Prostate gland (tissue), 2 donors: ENCODE results near the gene MEIOB. TPM values are rescaled to one million over a fixed set of nuclear protein-coding genes. Genes with fewer than 3 reads are reported as not detected.
"Not testable (repeated sequence)": the region's sequence is repeated elsewhere in the genome, so short reads cannot be mapped to it uniquely, and the experiment has no call there.

ENCODE experiments used
- DNase-seq: peaks from one replicate; pipeline ENCODE4 v3.0.0-alpha.2; 2019; ENCODE audit warnings: low spot score
- H3K27ac ChIP-seq, 2 donors: fragments of 200-600 bp; sonication (generic); 2 replicates each; pipeline ENCODE4 v1.5.1; 2017 to 2019
- H3K27me3 ChIP-seq: fragments of 200-600 bp; sonication (generic); replicated peaks from 2 replicates; pipeline ENCODE4 v1.5.1; 2019; ENCODE audit not compliant: insufficient read depth
- H3K36me3 ChIP-seq, 2 donors: fragments of 200-600 bp; sonication (generic); 1 replicate in 1 of 2; 2 replicates in 1 of 2; pipeline versions ENCODE4 v1.5.1 to v1.8.1; 2017 to 2019
- H3K4me1 ChIP-seq: fragments of 200-600 bp; sonication (generic); replicated peaks from 2 replicates; pipeline ENCODE4 v1.5.1; 2019
- H3K4me3 ChIP-seq, 2 donors: fragments of 200-600 bp; sonication (generic); 2 replicates each; pipeline ENCODE4 v1.5.1; 2017 to 2019
- H3K9me3 ChIP-seq: fragments of 200-600 bp; sonication (generic); 2 replicates; pipeline ENCODE4 v1.5.1; 2017
- POLR2A ChIP-seq: fragments of 450-650 bp; IDR thresholded peaks from one replicate; pipeline ENCODE4 v1.6.1; 2016; ENCODE audit warnings: antibody characterized with exemption, mild to moderate bottlenecking
- POLR2AphosphoS5 ChIP-seq: sonication (generic); formaldehyde crosslinking; IDR thresholded peaks from one replicate; pipeline ENCODE4 v1.6.1; 2017; ENCODE audit warnings: antibody characterized with exemption
- WGBS: methylation state at CpG from one replicate; pipeline ENCODE4 v1.1.5; 2018; 5-methylcytosine and 5-hydroxymethylcytosine counted together
- intact Hi-C: fragments of 100-400 bp; cut with DNase I; formaldehyde crosslinking; loops from one replicate; pipeline ENCODE4 v1.14.2; 2022
- total RNA-seq, 2 donors: library from RNA; depleted of rRNA; stranded (reverse); fragments of >200 nt; gene quantifications; one replicate each; pipeline ENCODE4 v1.1.0, GENCODE V29; 2016
- TF ChIP-seq, protein P1 (sequence below), 4 experiments: fragments of 200-600 bp in 2 of 4; fragments of 450-650 bp in 2 of 4; sonication (generic) in 2 of 4; IDR thresholded peaks; 1 replicate in 3 of 4; 2 replicates in 1 of 4; pipeline ENCODE4 v1.5.1; 2016 to 2019; ENCODE audit warnings: antibody characterized with exemption in 4 of 4, mild to moderate bottlenecking in 2 of 4, moderate library complexity in 2 of 4

MEIOB gene
- total RNA-seq, 2 donors from 2014 or later, result 14.4 TPM; not detected in 1

DNA sequence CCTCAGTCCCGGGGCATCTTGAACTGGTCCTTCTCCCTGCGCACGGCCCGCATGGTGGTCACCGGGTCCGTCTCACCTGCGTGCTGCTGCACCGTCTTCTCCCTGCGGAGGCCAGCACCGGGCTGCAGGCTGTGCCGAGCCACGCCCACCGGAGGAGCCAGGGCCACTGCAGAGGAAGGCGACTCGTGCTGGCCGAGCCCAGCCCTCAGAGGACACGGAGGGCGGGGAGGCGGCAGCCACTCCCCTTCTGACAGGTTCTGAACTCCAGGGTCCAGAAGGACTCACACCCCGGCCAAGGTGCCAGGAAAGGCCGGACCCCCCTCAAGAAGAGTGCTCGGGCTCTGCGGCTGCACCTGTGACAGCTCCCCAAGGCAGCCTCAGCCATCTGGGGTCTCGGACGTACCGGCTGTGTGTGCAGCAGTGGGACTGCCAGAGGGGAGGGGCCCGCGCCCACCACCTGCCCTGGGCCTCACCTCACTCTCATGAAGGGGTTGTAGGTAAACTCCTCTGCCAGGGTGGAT, 62.6 kb downstream of the MEIOB start:
- no peaks in the 10 kb centered on the region for H3K36me3 ChIP-seq
- no peaks in the 10 kb centered on the region for H3K27me3 ChIP-seq
- no peaks in the 10 kb centered on the region for H3K9me3 ChIP-seq
- no peak for TF ChIP-seq POLR2A
- no peak for TF ChIP-seq POLR2AphosphoS5
- TF ChIP-seq, protein P1, sequence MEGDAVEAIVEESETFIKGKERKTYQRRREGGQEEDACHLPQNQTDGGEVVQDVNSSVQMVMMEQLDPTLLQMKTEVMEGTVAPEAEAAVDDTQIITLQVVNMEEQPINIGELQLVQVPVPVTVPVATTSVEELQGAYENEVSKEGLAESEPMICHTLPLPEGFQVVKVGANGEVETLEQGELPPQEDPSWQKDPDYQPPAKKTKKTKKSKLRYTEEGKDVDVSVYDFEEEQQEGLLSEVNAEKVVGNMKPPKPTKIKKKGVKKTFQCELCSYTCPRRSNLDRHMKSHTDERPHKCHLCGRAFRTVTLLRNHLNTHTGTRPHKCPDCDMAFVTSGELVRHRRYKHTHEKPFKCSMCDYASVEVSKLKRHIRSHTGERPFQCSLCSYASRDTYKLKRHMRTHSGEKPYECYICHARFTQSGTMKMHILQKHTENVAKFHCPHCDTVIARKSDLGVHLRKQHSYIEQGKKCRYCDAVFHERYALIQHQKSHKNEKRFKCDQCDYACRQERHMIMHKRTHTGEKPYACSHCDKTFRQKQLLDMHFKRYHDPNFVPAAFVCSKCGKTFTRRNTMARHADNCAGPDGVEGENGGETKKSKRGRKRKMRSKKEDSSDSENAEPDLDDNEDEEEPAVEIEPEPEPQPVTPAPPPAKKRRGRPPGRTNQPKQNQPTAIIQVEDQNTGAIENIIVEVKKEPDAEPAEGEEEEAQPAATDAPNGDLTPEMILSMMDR (IDR thresholded peaks at IDR 0.05), result no peak
- intact Hi-C loops, result no loop called here
- DNase-seq, result no peak
- H3K4me3 ChIP-seq, result no peak overlapping the region
- no peaks in the 10 kb centered on the region for H3K4me1 ChIP-seq
- no peak overlapping the region for H3K27ac ChIP-seq
- WGBS, result 63% methylated on average over 25 of the region's 28 CpGs

DNA sequence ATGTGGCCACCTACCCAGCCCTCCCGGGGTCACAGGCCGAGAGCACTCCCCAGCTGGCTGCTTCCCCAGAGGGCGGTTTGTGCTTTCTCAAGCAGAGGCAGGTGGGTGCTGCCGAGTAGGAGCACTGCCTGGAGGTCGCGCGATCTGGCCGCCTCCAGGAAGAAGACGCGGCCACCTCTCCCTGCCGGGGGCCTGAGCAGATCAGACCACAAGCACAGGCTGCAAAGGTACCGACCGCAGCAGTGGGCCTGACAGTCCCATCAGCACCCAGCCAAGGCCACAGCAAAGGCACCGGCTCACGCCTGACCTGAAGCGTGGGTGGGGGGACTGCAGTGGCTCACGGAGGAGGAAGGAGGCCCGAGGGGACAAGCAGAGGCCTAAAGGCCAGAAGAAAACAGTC, 63.3 kb downstream of the MEIOB start:
- WGBS, result 79% methylated on average over 18 of the region's 18 CpGs
- H3K27ac ChIP-seq, result no peak overlapping the region

DNA sequence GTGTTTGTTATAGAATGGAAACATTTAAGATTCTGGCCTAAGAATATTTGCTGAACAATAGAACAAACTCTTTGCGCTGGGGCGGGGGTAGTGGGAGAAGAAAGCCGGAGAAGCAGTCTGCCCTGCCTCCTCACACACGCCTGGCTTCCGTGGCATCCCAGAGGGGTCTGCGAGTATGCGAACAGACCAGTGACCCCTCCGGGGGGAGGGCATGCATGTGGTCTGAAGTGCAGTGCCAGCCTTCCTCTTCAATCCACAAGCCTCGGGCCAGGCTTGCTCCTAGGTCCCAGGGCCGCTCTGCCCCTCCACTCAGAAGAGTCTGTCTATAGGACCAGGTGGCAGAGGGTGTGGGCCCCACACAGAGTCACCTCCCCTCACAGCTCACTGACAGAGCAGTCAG, 64.3 kb downstream of the MEIOB start:
- Histone ChIP-seq H3K27me3 (no peaks in the 10 kb centered on the region), H3K4me3 (no peak overlapping the region), H3K36me3 (no peaks in the 10 kb centered on the region), H3K27ac (no peak overlapping the region), H3K9me3 (no peaks in the 10 kb centered on the region), H3K4me1 (no peaks in the 10 kb centered on the region)
- 83% methylated on average over 10 of the region's 10 CpGs for WGBS
- DNase-seq, result no peak
- intact Hi-C loops, result no loop called here
- no peak for TF ChIP-seq POLR2A
- TF ChIP-seq POLR2AphosphoS5, result no peak
- TF ChIP-seq, protein P1 (IDR thresholded peaks at IDR 0.05), result no peak

More for the DNA sequence above, 63.3 kb downstream of the MEIOB start:
- Histone ChIP-seq H3K4me3 (no peak overlapping the region), H3K4me1 (no peaks in the 10 kb centered on the region), H3K27me3 (no peaks in the 10 kb centered on the region), H3K9me3 (no peaks in the 10 kb centered on the region), H3K36me3 (no peaks in the 10 kb centered on the region)
- TF ChIP-seq POLR2AphosphoS5 (no peak), POLR2A (no peak)
- TF ChIP-seq, protein P1 (IDR thresholded peaks at IDR 0.05), result no peak
- intact Hi-C loops, result no loop called here
- no peak for DNase-seq

DNA sequence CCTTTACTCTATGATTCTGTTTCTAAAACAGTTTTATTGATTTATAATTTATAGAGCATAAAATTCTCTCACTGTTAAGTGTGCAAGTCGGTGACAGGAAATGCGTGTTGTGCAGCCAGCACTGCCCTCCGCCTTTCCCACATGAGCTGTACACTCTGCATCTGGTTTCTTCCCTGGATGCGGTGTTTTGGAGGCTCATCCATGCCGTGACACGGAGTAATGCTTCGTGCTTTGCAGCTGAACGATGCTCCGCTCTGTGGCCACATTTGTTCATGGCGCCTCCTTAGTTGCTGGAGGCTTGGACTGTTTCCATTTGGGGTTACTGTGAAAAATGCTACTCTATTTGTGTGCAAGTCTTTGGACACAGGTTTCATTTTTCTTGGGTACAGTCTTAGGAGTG, 71.3 kb downstream of the MEIOB start:
- TF ChIP-seq POLR2A (no peak), POLR2AphosphoS5 (no peak)
- TF ChIP-seq, protein P1 (IDR thresholded peaks at IDR 0.05), result no peak

DNA sequence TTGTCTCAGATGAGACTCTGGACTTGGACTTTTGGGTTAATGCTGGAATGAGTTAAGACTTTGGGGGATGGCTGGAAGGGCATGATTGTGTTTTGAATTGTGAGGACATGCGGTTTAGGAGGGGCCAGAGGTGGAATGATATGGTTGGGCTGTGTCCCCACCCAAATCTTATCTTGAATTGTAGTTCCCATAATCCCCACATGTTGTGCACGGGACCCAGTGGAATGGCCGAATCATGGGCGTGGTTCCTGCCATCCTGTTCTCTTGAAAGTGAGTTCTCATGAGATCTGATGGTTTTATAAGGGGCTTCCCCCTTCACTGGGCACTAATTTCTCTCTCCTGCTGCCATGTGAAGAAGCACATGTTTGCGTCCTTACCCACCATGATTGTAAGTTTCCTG, 72.7 kb downstream of the MEIOB start:
- H3K4me1 ChIP-seq, H3K4me3 ChIP-seq, intact Hi-C loops, H3K27me3 ChIP-seq, DNase-seq, H3K9me3 ChIP-seq, H3K27ac ChIP-seq, H3K36me3 ChIP-seq: not testable (repeated sequence)
- WGBS, result 75% methylated on average over 5 of the region's 5 CpGs

More for the DNA sequence above, 71.3 kb downstream of the MEIOB start:
- no peaks in the 10 kb centered on the region for H3K4me1 ChIP-seq
- no peak overlapping the region for H3K4me3 ChIP-seq
- no peaks in the 10 kb centered on the region for H3K36me3 ChIP-seq
- H3K9me3 ChIP-seq, result no peaks in the 10 kb centered on the region
- no peak for DNase-seq
- intact Hi-C loops, result no loop called here
- 81% methylated on average over 10 of the region's 10 CpGs for WGBS
- no peaks in the 10 kb centered on the region for H3K27me3 ChIP-seq
- H3K27ac ChIP-seq, result no peak overlapping the region
